ENCODE data around the gene PHLPP1.

- TF ChIP-seq ZBTB7A (IDR thresholded peaks at IDR 0.05; ENCODE audit: low read depth) (no peak), FOXM1 (IDR thresholded peaks at IDR 0.05; ENCODE audit: borderline replicate concordance, low read depth) (no peak), CREB1 (IDR thresholded peaks at IDR 0.05; ENCODE audit: low read depth) (no peak), YY1 (IDR thresholded peaks at IDR 0.05; ENCODE audit: low read depth) (no peak), MAX (IDR thresholded peaks at IDR 0.05) (no peak), NFIC (IDR thresholded peaks at IDR 0.05) (no peak)
Observed at GRCh38 chr18:62766266-62766665, 50.9 kb downstream of the PHLPP1 start.
